Measurements from ENCODE around the gene TRIM28.
A peak's percentile ranks its signal among the peaks of the same experiment; 100 is the strongest.
"Not testable (repeated sequence)": the region's sequence is repeated elsewhere in the genome, so short reads cannot be mapped to it uniquely, and the experiment has no call there.

The TRIM28 gene

GRCh38 chr19:58543826-58544590 lies at the start of gene TRIM28:
TRIM28 (plus strand) TSS chr19:58544064; CDS start chr19:58544758, 694 bp downstream.
- peak within 1 kb of the TSS; percentile 91 for H3K9ac ChIP-seq (ENCODE audit: low read length)
- H3K4me1 ChIP-seq (ENCODE audit: control insufficient read depth, insufficient read depth, low read length) = peaks cover 20% of the 10 kb centered on the region
- H3K27me3 ChIP-seq (ENCODE audit: control insufficient read depth, insufficient read depth, low read length) = peaks cover 8% of the 10 kb centered on the region
- H3K9me3 ChIP-seq (ENCODE audit: control insufficient read depth, low read length) = no peaks in the 10 kb centered on the region
- peak within 1 kb of the TSS; percentile 78 for H3K4me3 ChIP-seq (ENCODE audit: low read length)
- H3K36me3 ChIP-seq (ENCODE audit: control insufficient read depth, insufficient read depth, low read length) = peaks cover 24% of the 10 kb centered on the region

GRCh38 chr19:58497634-58498170 lies 46.2 kb upstream of the TRIM28 start:
- H3K9me3 ChIP-seq (ENCODE audit: control insufficient read depth, low read length) = no peaks in the 10 kb centered on the region
- no peaks in the 10 kb centered on the region for H3K36me3 ChIP-seq (ENCODE audit: control insufficient read depth, insufficient read depth, low read length)
- H3K4me3 ChIP-seq (ENCODE audit: low read length) = no peak overlapping the region
- no peaks in the 10 kb centered on the region for H3K27me3 ChIP-seq (ENCODE audit: control insufficient read depth, insufficient read depth, low read length)
- no peak overlapping the region for H3K9ac ChIP-seq (ENCODE audit: low read length)
- H3K4me1 ChIP-seq (ENCODE audit: control insufficient read depth, insufficient read depth, low read length) = peaks cover 18% of the 10 kb centered on the region

- peaks cover 18% of the 10 kb centered on the region for H3K4me1 ChIP-seq (ENCODE audit: control insufficient read depth, insufficient read depth, low read length)
- no peaks in the 10 kb centered on the region for H3K27me3 ChIP-seq (ENCODE audit: control insufficient read depth, insufficient read depth, low read length)
- no peak overlapping the region for H3K4me3 ChIP-seq (ENCODE audit: low read length)
- H3K36me3 ChIP-seq (ENCODE audit: control insufficient read depth, insufficient read depth, low read length) = no peaks in the 10 kb centered on the region
- H3K9ac ChIP-seq (ENCODE audit: low read length) = no peak overlapping the region
- no peaks in the 10 kb centered on the region for H3K9me3 ChIP-seq (ENCODE audit: control insufficient read depth, low read length)
Measured at GRCh38 chr19:58498316-58499020, 45.4 kb upstream of the TRIM28 start.

GRCh38 chr19:58499021-58499927 lies 44.6 kb upstream of the TRIM28 start:
- peaks cover 18% of the 10 kb centered on the region for H3K4me1 ChIP-seq (ENCODE audit: control insufficient read depth, insufficient read depth, low read length)
- peak overlapping the region; percentile 86 for H3K9ac ChIP-seq (ENCODE audit: low read length)
- no peaks in the 10 kb centered on the region for H3K27me3 ChIP-seq (ENCODE audit: control insufficient read depth, insufficient read depth, low read length)
- H3K9me3 ChIP-seq (ENCODE audit: control insufficient read depth, low read length) = no peaks in the 10 kb centered on the region
- no peaks in the 10 kb centered on the region for H3K36me3 ChIP-seq (ENCODE audit: control insufficient read depth, insufficient read depth, low read length)
- peak overlapping the region; percentile 65 for H3K4me3 ChIP-seq (ENCODE audit: low read length)

GRCh38 chr19:58500242-58500641 lies 43.6 kb upstream of the TRIM28 start:
- Histone ChIP-seq H3K4me3 (ENCODE audit: low read length) (no peak overlapping the region), H3K9ac (ENCODE audit: low read length) (no peak overlapping the region), H3K4me1 (ENCODE audit: control insufficient read depth, insufficient read depth, low read length) (peaks cover 18% of the 10 kb centered on the region)

GRCh38 chr19:58507602-58508223 lies 36.2 kb upstream of the TRIM28 start:
- not testable (repeated sequence) for H3K27me3 ChIP-seq (ENCODE audit: control insufficient read depth, insufficient read depth, low read length); H3K9ac ChIP-seq (ENCODE audit: low read length); H3K9me3 ChIP-seq (ENCODE audit: control insufficient read depth, low read length)

More at GRCh38 chr19:58500242-58500641, 43.6 kb upstream of the TRIM28 start:
- no peaks in the 10 kb centered on the region for H3K27me3 ChIP-seq (ENCODE audit: control insufficient read depth, insufficient read depth, low read length)
- H3K36me3 ChIP-seq (ENCODE audit: control insufficient read depth, insufficient read depth, low read length) = no peaks in the 10 kb centered on the region
- H3K9me3 ChIP-seq (ENCODE audit: control insufficient read depth, low read length) = no peaks in the 10 kb centered on the region

GRCh38 chr19:58509731-58510083 lies 34.2 kb upstream of the TRIM28 start:
- Histone ChIP-seq H3K9ac (ENCODE audit: low read length) (no peak overlapping the region), H3K36me3 (ENCODE audit: control insufficient read depth, insufficient read depth, low read length) (no peaks in the 10 kb centered on the region), H3K4me3 (ENCODE audit: low read length) (no peak overlapping the region), H3K27me3 (ENCODE audit: control insufficient read depth, insufficient read depth, low read length) (no peaks in the 10 kb centered on the region), H3K4me1 (ENCODE audit: control insufficient read depth, insufficient read depth, low read length) (peaks cover 27% of the 10 kb centered on the region), H3K9me3 (ENCODE audit: control insufficient read depth, low read length) (no peaks in the 10 kb centered on the region)

More at GRCh38 chr19:58507602-58508223, 36.2 kb upstream of the TRIM28 start:
- H3K36me3 ChIP-seq (ENCODE audit: control insufficient read depth, insufficient read depth, low read length); H3K4me3 ChIP-seq (ENCODE audit: low read length): not testable (repeated sequence)
- peaks cover 11% of the 10 kb centered on the region for H3K4me1 ChIP-seq (ENCODE audit: control insufficient read depth, insufficient read depth, low read length)

GRCh38 chr19:58510084-58510862 lies 33.6 kb upstream of the TRIM28 start:
- H3K27me3 ChIP-seq (ENCODE audit: control insufficient read depth, insufficient read depth, low read length) = no peaks in the 10 kb centered on the region
- no peak overlapping the region for H3K9ac ChIP-seq (ENCODE audit: low read length)
- no peaks in the 10 kb centered on the region for H3K9me3 ChIP-seq (ENCODE audit: control insufficient read depth, low read length)
- H3K4me3 ChIP-seq (ENCODE audit: low read length) = no peak overlapping the region
- no peaks in the 10 kb centered on the region for H3K36me3 ChIP-seq (ENCODE audit: control insufficient read depth, insufficient read depth, low read length)
- H3K4me1 ChIP-seq (ENCODE audit: control insufficient read depth, insufficient read depth, low read length) = peaks cover 28% of the 10 kb centered on the region

GRCh38 chr19:58511353-58512208 lies 32.3 kb upstream of the TRIM28 start, which contains the start of gene SLC27A5:
SLC27A5 (minus strand) TSS chr19:58511992; CDS start chr19:58511955, 37 bp downstream.
- Histone ChIP-seq H3K9ac (ENCODE audit: low read length) (no peak within 1 kb of the TSS), H3K4me1 (ENCODE audit: control insufficient read depth, insufficient read depth, low read length) (peaks cover 28% of the 10 kb centered on the region), H3K36me3 (ENCODE audit: control insufficient read depth, insufficient read depth, low read length) (no peaks in the 10 kb centered on the region), H3K4me3 (ENCODE audit: low read length) (no peak within 1 kb of the TSS), H3K9me3 (ENCODE audit: control insufficient read depth, low read length) (no peaks in the 10 kb centered on the region), H3K27me3 (ENCODE audit: control insufficient read depth, insufficient read depth, low read length) (no peaks in the 10 kb centered on the region)

GRCh38 chr19:58513213-58513693 lies 30.6 kb upstream of the TRIM28 start:
- Histone ChIP-seq H3K36me3 (ENCODE audit: control insufficient read depth, insufficient read depth, low read length) (no peaks in the 10 kb centered on the region), H3K4me3 (ENCODE audit: low read length) (no peak overlapping the region), H3K27me3 (ENCODE audit: control insufficient read depth, insufficient read depth, low read length) (no peaks in the 10 kb centered on the region), H3K4me1 (ENCODE audit: control insufficient read depth, insufficient read depth, low read length) (peaks cover 33% of the 10 kb centered on the region), H3K9ac (ENCODE audit: low read length) (peak overlapping the region; percentile 69), H3K9me3 (ENCODE audit: control insufficient read depth, low read length) (no peaks in the 10 kb centered on the region)
